Measurements from ENCODE around the gene PRR5L.

Gene PRR5L

DNA sequence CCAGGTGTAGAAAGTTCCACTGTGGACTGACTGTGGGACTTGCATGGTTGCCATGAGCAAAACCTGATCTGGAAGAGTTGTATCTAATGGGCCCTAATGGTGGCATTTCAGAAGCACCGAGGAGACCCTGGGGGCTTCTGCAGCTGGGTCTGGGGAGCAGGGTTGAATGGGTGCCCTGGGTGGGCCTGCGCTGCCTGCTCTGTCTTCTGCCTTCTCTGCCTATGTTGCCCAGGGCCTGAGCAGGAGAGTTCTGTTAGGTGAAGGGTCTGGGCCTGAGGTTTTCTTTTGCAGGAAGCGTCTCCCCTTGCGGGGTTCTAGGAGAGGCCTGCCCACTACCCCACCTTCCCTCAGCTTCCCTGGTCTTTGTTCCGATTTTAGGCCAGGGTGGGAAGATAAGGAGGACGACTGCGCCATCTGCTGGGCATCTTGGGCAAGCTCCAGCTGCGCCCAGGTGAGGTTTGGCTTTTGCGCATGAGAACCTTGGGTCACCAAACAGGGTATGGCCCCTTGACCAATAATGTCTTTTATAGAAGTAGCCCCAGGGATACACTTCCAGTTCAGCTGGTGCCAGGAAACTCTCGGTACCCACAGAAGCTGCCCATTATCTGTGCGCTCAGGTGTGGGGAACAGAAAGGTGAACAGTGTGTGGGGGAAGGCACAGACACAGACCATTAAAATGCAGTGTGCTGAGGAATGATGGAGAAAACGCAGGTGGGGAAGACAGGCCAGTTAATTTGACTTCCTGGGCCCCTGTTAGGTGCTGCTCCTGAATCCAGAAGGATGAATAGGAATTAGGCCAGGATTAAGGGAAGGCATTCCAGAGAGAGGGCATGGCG lies 30.1 kb upstream of the PRR5L start:
- in situ Hi-C loops (cut with MboI; ENCODE audit: low pct_unique_long_range_greater_than_20kb, low sequenced_read_pairs, unreplicated experiment), result loop anchor here (10.0 to 25.0 kb wide), 2 partner anchors 454 to 651 kb away; partner anchors contain the start of gene FJX1
- peak; percentile 67 for DNase-seq (ENCODE audit: low spot score)
- TF ChIP-seq, protein P1, sequence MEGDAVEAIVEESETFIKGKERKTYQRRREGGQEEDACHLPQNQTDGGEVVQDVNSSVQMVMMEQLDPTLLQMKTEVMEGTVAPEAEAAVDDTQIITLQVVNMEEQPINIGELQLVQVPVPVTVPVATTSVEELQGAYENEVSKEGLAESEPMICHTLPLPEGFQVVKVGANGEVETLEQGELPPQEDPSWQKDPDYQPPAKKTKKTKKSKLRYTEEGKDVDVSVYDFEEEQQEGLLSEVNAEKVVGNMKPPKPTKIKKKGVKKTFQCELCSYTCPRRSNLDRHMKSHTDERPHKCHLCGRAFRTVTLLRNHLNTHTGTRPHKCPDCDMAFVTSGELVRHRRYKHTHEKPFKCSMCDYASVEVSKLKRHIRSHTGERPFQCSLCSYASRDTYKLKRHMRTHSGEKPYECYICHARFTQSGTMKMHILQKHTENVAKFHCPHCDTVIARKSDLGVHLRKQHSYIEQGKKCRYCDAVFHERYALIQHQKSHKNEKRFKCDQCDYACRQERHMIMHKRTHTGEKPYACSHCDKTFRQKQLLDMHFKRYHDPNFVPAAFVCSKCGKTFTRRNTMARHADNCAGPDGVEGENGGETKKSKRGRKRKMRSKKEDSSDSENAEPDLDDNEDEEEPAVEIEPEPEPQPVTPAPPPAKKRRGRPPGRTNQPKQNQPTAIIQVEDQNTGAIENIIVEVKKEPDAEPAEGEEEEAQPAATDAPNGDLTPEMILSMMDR (IDR thresholded peaks at IDR 0.05; ENCODE audit: extremely low read depth, insufficient read depth, missing control alignments), result peak; percentile 94

DNA sequence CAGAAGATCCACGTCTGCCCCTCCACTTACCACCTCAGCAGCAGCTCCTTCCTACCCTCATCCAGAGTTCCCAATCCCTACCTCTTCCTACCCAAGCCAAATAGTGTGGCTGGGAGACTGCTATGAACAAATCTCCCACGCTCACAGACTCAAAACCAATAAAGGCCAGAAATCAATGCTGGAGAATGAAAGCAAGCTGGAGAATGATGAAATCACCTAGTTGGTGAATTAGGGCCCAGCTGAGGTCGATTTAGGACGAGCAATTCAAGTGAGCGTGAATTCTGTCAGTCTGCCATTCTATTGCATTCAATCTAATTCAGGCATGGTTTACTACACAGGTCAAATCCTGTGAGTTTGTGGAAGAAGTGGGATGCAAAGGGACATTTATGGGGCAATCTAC lies 29.3 kb upstream of the PRR5L start:
- TF ChIP-seq, protein P1 (IDR thresholded peaks at IDR 0.05; ENCODE audit: extremely low read depth, insufficient read depth, missing control alignments), result no peak
- no peak for DNase-seq (ENCODE audit: low spot score)
- in situ Hi-C loops (cut with MboI; ENCODE audit: low pct_unique_long_range_greater_than_20kb, low sequenced_read_pairs, unreplicated experiment), result loop anchor here (10.0 to 25.0 kb wide), 2 partner anchors 454 to 652 kb away; partner anchors contain the start of gene FJX1

DNA sequence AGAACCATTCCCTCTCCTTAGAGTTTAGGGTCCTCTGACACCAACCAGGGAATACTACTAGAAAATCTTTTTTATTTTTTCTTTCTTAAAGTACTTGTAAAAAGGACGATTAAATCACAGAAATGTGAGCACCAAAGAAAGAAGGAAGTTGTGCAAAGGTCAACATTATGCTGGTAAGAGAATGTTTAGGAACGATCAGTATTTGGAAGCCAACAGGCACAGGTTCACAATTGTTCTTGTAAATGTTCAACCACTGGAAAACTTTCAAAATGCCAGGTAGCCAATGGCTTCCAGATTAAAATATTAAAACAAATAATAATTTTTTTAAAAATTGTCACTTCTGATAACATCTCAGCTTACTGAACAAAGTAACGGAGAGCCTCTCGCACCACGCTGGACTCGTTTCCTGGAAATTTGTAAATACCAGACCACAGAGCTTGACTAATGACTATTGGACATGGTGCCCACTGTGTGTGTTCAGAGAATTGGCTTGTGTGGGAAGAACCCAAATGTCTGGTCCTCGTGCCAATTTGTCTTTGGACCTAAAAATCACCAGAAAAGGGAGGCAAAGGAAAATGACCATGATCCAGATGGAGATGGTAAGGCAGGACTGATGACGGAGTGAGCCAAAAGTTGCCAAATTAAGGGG lies 27.6 kb upstream of the PRR5L start:
- in situ Hi-C loops (cut with MboI; ENCODE audit: low pct_unique_long_range_greater_than_20kb, low sequenced_read_pairs, unreplicated experiment), result loop anchor here (10.0 to 25.0 kb wide), 2 partner anchors 456 to 654 kb away; partner anchors contain the start of gene FJX1
- TF ChIP-seq, protein P1 (IDR thresholded peaks at IDR 0.05; ENCODE audit: extremely low read depth, insufficient read depth, missing control alignments), result no peak

DNA sequence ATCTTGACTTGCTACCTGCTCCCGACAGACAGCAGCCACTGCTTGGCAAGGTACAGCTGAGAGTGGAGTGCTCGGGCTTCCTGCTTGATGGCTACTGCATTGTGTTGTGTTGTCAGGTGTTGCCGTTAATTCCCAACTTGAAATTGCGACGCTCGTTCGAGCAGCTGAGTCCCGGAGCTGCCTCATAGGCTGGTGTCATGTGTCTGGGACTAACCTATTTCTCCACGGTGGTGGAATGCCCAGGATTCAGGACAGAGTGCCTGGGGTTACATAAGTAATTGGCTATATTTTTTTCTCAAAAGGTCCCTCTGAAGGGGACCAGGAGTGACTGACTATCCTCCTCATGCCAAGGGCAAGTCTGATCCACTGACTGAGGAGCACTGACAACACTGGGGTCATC lies 25.4 kb upstream of the PRR5L start:
- DNase-seq (ENCODE audit: low spot score), result no peak
- in situ Hi-C loops (cut with MboI; ENCODE audit: low pct_unique_long_range_greater_than_20kb, low sequenced_read_pairs, unreplicated experiment), result loop anchor here (25.0 kb wide), 1 partner anchor 458 kb away; no protein-coding TSS in a partner anchor
- TF ChIP-seq, protein P1 (IDR thresholded peaks at IDR 0.05; ENCODE audit: extremely low read depth, insufficient read depth, missing control alignments), result no peak

More for the DNA sequence above, 27.6 kb upstream of the PRR5L start:
- no peak for DNase-seq (ENCODE audit: low spot score)

DNA sequence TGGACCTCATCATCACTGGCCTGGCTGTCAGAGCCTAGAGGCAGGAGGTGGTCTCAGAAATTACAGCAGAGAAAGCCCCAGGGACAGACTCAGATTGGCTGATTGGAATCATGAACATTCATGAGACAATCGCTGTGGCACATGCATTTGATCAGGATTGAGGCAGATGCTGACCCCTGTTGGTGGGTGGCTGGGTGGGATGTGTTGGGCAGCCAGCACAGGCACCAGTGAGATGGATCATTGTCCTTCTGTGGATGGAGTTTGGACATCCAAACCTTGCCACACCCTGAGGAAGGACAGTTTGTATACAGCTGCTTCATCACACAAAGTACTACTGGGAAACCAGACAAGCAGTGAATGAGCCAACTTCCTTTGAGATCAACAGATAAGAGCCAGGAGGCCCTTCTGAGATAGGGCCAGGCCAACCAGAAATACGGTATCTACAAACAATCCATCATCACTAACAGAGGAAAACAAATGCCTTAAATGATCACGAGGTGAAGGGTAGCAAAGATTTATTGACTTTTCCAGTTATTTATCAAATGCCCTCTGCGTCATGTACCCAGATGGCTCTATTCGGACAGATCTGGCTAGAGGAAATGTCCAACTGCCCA lies 24.2 kb upstream of the PRR5L start:
- TF ChIP-seq, protein P1 (IDR thresholded peaks at IDR 0.05; ENCODE audit: extremely low read depth, insufficient read depth, missing control alignments), result no peak
- in situ Hi-C loops (cut with MboI; ENCODE audit: low pct_unique_long_range_greater_than_20kb, low sequenced_read_pairs, unreplicated experiment), result loop anchor here (25.0 kb wide), 1 partner anchor 460 kb away; no protein-coding TSS in a partner anchor
- no peak for DNase-seq (ENCODE audit: low spot score)

DNA sequence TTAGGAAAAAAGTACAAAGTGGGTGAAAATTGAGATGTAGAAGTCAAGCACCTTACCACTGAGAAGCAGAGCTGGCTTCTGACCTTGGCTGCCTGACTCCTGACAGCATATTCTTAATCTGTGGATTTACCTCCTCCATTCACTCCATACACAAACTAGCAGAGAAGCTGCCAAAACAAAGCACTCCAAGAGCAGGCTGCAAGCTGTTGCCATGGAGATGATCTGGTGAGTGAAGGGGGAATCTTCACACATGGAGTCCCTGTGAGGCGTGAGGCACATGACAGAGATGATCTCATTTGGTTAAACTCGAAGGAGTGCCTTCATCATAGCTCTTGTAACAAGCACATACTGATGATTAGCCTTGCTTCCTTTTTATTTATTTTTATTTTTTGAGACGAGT lies 23.0 kb upstream of the PRR5L start:
- in situ Hi-C loops (cut with MboI; ENCODE audit: low pct_unique_long_range_greater_than_20kb, low sequenced_read_pairs, unreplicated experiment), result loop anchor here (25.0 kb wide), 1 partner anchor 461 kb away; no protein-coding TSS in a partner anchor
- DNase-seq (ENCODE audit: low spot score), result no peak
- TF ChIP-seq, protein P1 (IDR thresholded peaks at IDR 0.05; ENCODE audit: extremely low read depth, insufficient read depth, missing control alignments), result no peak

Data from GM13977 (cell line).